GM18519 (cell line): ENCODE measurements around the gene NOL12.

Source experiments
- ATAC-seq: cut with Tn5 transposase; IDR thresholded peaks from one replicate; pipeline ENCODE4 v1.9.1; 2021; ENCODE audit warnings: mild to moderate bottlenecking, moderate library complexity; ENCODE audit not compliant: unreplicated experiment, low FRiP score

The NOL12 gene

DNA sequence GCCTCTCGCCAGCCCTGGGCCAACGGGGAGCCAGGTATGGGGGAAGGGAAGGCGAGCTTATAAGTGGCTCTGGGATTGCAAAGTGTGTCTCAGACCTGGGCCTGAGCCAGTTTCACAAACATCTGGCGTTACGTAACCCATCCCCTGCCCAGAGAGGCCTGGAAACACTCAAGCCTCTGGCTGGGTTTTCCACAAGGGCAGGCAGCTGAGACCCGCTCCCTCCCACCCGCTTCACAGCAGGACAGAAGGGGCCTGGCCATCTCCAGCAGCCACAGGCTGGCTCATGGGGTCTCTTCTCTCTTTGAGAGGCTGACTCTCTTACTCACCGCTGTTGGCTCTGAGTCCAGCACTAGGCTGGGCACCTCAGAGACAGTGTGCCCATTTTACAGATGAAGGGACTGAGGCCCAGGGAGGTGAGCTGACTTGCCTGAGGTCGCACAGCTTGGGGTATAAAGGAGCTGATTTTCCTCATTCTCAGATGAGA, 55.2 kb downstream of the NOL12 start:
- ATAC-seq: no peak

DNA sequence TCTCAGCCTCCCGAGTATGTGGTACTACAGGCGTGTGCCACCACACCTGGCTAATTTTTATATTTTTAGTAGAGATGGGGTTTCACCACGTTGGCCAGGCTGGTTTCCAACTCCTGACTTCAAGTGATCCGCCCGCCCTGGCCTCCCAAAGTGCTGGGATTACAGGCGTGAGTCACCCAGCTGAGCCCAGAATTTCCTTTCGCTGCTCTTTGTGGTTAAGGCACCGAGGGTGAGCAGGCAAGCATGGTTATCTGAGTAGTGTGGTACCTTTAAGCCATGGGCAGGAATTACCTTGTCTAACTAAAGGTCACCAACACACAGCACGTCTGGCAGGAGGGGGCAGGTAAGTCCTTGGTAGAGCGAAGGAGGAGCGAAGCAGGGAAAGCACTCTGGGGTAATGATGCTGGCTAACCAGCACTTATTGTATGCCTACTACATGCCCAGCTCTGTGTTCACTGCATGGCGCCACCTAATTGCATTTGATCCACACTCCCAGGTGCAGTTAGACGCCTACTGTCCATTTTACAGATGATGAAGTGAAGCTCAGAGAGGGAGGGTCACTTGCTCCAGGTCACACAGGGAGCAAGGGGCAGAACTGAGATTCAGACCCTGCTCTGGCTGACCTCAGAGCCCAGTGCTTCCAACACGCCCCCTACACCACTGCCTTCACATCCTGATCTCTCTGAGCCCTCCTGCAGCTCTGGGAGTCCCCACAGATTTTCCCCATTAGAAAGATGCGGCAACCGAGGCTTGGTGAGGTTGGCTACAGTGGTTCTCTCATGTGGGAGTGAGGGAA, 56.4 kb downstream of the NOL12 start:
- no peak for ATAC-seq
